ENCODE measurements around the gene NHLH1. TPM values are rescaled to one million over a fixed set of nuclear protein-coding genes. Genes with fewer than 3 reads are reported as not detected.
A peak's percentile ranks its signal among the peaks of the same experiment; 100 is the strongest.

The NHLH1 gene
- total and polyA plus RNA-seq, 2 of the 4 experiments (the other 2 are of a cell fraction): 0.14 TPM; not detected in 1

DNA sequence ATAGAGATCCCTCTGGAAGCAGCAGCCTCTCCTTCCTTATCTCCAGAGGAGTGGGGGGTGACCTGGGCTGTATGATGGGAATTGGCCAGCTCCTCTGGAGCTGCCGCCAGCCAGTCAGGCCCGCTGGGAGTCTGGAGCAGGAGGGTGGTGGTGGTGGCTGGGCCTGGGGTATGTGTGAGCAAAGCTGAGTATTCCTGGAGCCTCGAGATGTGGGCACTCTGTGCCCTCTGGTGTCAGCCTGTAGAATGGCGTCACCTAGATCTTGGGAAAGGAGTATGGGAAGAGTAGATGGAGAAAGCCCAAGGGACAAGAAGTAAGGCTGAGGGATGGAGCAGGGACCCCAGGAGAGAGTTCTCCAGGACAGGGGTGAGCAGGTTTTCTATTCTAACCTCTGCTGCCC, 49.5 kb downstream of the NHLH1 start:
- no TSS peak for BruUV-seq (replicated peaks)
- TF ChIP-seq CEBPB (IDR thresholded peaks at IDR 0.05; ENCODE audit: low read depth, low read length) (no peak), BHLHE40 (IDR thresholded peaks at IDR 0.05; ENCODE audit: low read depth, low read length) (no peak), RAD21 (IDR thresholded peaks at IDR 0.05; ENCODE audit: low read length) (peak; percentile 59), MAFK (IDR thresholded peaks at IDR 0.05; ENCODE audit: low read depth, low read length) (no peak), POLR2A (IDR thresholded peaks at IDR 0.05; ENCODE audit: low read depth, low read length) (no peak), FOS (IDR thresholded peaks at IDR 0.05; ENCODE audit: low read depth, low read length) (no peak), RFX5 (IDR thresholded peaks at IDR 0.05; ENCODE audit: low read depth, low read length) (no peak), SMC3 (IDR thresholded peaks at IDR 0.05; ENCODE audit: low read depth, low read length) (peak; percentile 43; the same call in 1 of the 2 replicates), RCOR1 (IDR thresholded peaks at IDR 0.05; ENCODE audit: insufficient replicate concordance, low read length) (no peak), MAZ (IDR thresholded peaks at IDR 0.05; ENCODE audit: borderline replicate concordance, low read depth, low read length) (no peak), CTCF (conservative IDR thresholded peaks at IDR 0.05; ENCODE audit: low read depth, low read length) (peak; percentile 45), CHD1 (IDR thresholded peaks at IDR 0.05; ENCODE audit: low read depth, low read length) (no peak)
- TF ChIP-seq, protein P1, sequence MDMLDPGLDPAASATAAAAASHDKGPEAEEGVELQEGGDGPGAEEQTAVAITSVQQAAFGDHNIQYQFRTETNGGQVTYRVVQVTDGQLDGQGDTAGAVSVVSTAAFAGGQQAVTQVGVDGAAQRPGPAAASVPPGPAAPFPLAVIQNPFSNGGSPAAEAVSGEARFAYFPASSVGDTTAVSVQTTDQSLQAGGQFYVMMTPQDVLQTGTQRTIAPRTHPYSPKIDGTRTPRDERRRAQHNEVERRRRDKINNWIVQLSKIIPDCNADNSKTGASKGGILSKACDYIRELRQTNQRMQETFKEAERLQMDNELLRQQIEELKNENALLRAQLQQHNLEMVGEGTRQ (IDR thresholded peaks at IDR 0.05; ENCODE audit: low read depth, low read length): no peak
- TF ChIP-seq, protein P2, sequence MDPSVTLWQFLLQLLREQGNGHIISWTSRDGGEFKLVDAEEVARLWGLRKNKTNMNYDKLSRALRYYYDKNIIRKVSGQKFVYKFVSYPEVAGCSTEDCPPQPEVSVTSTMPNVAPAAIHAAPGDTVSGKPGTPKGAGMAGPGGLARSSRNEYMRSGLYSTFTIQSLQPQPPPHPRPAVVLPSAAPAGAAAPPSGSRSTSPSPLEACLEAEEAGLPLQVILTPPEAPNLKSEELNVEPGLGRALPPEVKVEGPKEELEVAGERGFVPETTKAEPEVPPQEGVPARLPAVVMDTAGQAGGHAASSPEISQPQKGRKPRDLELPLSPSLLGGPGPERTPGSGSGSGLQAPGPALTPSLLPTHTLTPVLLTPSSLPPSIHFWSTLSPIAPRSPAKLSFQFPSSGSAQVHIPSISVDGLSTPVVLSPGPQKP (IDR thresholded peaks at IDR 0.05; ENCODE audit: borderline replicate concordance, low read depth, low read length): no peak
- in situ Hi-C loops (cut with MboI; ENCODE audit: low sequenced_read_pairs): no loop called here
- H3K79me1 ChIP-seq (ENCODE audit: low read depth in 1 of 2, low read length in 2 of 2): no peaks in the 10 kb centered on the region
- no peak overlapping the region for H3K4me3 ChIP-seq (ENCODE audit: insufficient read depth, low read depth, low read length)
- DNase-seq (peak; percentile 31), ATAC-seq (ENCODE audit: low read depth) (peak; percentile 89)
- H3K4me2 ChIP-seq (ENCODE audit: low read depth, low read length): no peak overlapping the region
- no peak overlapping the region for H2AFZ ChIP-seq (replicated peaks; ENCODE audit: low read length, poor library complexity)
- no peak overlapping the region for H2BK15ac ChIP-seq (ENCODE audit: low read depth, low read length)
- H3K4me1 ChIP-seq (ENCODE audit: control insufficient read depth, insufficient read depth, low read length): no peaks in the 10 kb centered on the region
- H3K14ac ChIP-seq (replicated peaks; ENCODE audit: low read depth, low read length): no peak overlapping the region
- WGBS, 2 experiments (ENCODE audit: extremely low coverage in 2 of 2, insufficient read length in 1 of 2): 43% methylated on average over 2 of the region's 4 CpGs; no CpG with 5 or more reads in 1 of the 2 experiments
- no peak overlapping the region for H2AK5ac ChIP-seq (ENCODE audit: low read depth, low read length)
- H2BK120ac ChIP-seq (ENCODE audit: low read depth, low read length): no peak overlapping the region
- dilution Hi-C loops (cut with HindIII; ENCODE audit: low sequenced_read_pairs, unreplicated experiment): no loop called here
- H3K4ac ChIP-seq (ENCODE audit: low read depth, low read length): no peak overlapping the region
- no peaks in the 10 kb centered on the region; the same call in 1 of the 2 replicates for H3K9me1 ChIP-seq (ENCODE audit: insufficient read depth, low read length)
- no peak overlapping the region for H4K91ac ChIP-seq (ENCODE audit: insufficient read depth, low read depth, low read length)
- H2BK20ac ChIP-seq (ENCODE audit: low read depth, low read length): no peak overlapping the region
- no peak overlapping the region for H4K8ac ChIP-seq (ENCODE audit: low read depth in 2 of 2, low read length in 2 of 2)
- ChIA-PET CTCF (interaction anchor here (0.8 kb wide), 1 partner anchor 12 kb away, joined by 4 read pairs; no protein-coding TSS in a partner anchor), POLR2A (ENCODE audit: unreplicated experiment) (no interaction called here)
- no peak overlapping the region for H3K23ac ChIP-seq (ENCODE audit: low read depth, low read length)
- intact Hi-C loops (cut with micrococcal nuclease): no loop called here
- H2AK9ac ChIP-seq (replicated peaks; ENCODE audit: low read depth, low read length, poor library complexity): no peak overlapping the region
- H3K9me3 ChIP-seq (ENCODE audit: control insufficient read depth, insufficient read depth, low read length): no peaks in the 10 kb centered on the region
- H2BK5ac ChIP-seq (ENCODE audit: low read depth, low read length, poor library complexity, severe bottlenecking): no peak overlapping the region
- H3K56ac ChIP-seq (ENCODE audit: extremely low read depth, insufficient read depth, low read length): no peak overlapping the region
- no peak overlapping the region for H3K18ac ChIP-seq (ENCODE audit: low read depth, low read length)
- H3K9ac ChIP-seq (ENCODE audit: low read depth, low read length): no peak overlapping the region
- H3K27ac ChIP-seq (ENCODE audit: insufficient read depth, low read length): no peak overlapping the region
- peaks cover 4% of the 10 kb centered on the region; the same call in 1 of the 2 replicates for H3K36me3 ChIP-seq (ENCODE audit: control insufficient read depth, insufficient read depth, low read length)
- H4K5ac ChIP-seq (ENCODE audit: low read depth, low read length): no peak overlapping the region
- H3K27me3 ChIP-seq (ENCODE audit: control insufficient read depth, insufficient read depth, low read length): no peaks in the 10 kb centered on the region
- no peaks in the 10 kb centered on the region; the same call in 1 of the 2 replicates for H4K20me1 ChIP-seq (ENCODE audit: insufficient read depth, low read length)
